ENCODE data around the gene FAM9C.

DNA sequence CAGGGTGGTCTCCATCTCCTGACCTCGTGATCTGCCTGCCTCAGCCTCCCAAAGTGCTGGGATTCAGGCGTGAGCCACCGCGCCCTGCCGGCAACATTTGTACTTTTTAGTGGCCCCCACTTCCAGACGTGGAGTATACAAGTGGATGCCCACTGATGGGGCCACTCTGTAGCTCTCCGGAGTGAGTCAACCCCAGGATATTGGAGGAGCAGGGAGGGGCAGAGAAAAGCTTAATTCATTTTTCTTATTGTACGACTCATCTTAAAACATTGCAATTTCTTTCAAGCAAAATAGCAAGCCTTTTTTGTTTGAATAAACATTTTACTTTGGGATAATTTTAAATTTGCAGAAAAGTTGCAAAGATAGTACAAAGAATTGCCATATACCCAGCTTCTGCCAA is 34.6 kb downstream of the FAM9C start:
- TF ChIP-seq, protein P1, sequence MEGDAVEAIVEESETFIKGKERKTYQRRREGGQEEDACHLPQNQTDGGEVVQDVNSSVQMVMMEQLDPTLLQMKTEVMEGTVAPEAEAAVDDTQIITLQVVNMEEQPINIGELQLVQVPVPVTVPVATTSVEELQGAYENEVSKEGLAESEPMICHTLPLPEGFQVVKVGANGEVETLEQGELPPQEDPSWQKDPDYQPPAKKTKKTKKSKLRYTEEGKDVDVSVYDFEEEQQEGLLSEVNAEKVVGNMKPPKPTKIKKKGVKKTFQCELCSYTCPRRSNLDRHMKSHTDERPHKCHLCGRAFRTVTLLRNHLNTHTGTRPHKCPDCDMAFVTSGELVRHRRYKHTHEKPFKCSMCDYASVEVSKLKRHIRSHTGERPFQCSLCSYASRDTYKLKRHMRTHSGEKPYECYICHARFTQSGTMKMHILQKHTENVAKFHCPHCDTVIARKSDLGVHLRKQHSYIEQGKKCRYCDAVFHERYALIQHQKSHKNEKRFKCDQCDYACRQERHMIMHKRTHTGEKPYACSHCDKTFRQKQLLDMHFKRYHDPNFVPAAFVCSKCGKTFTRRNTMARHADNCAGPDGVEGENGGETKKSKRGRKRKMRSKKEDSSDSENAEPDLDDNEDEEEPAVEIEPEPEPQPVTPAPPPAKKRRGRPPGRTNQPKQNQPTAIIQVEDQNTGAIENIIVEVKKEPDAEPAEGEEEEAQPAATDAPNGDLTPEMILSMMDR (optimal IDR thresholded peaks at IDR 0.05 in 1 of 3, IDR thresholded peaks at IDR 0.05 in 1 of 3, conservative IDR thresholded peaks at IDR 0.05 in 1 of 3; ENCODE audit: extremely low read depth in 1 of 3, insufficient read depth in 2 of 3, low read length in 3 of 3): no peak
- no peak for TF ChIP-seq EZH2 (IDR thresholded peaks at IDR 0.05; ENCODE audit: low read length)
